CD4-positive, alpha-beta T cell (primary cell): Measurements from ENCODE around the gene ZFPL1. TPM values are rescaled to one million over a fixed set of nuclear protein-coding genes. Genes with fewer than 3 reads are reported as not detected.

Source experiments
- ATAC-seq: fragments of 200-7000 bp; cut with Tn5 transposase; one replicate; pipeline ENCODE4 v1.10.0; 2022; ENCODE audit warnings: mild to moderate bottlenecking; ENCODE audit not compliant: poor library complexity
- CTCF ChIA-PET: fragments of 350-600 bp; sonication (Branson Sonifier 250); formaldehyde crosslinking; loops from one replicate; lab custom pipeline; 2021; ENCODE audit warnings: antibody characterized with exemption, inconsistent platforms; lab: Charles Lee
- POLR2A ChIA-PET: fragments of 350-600 bp; sonication (Branson Sonifier 250); formaldehyde crosslinking; loops from one replicate; lab custom pipeline; 2021; ENCODE audit warnings: antibody characterized with exemption, inconsistent platforms; lab: Charles Lee
- DNase-seq, 14 experiments: peaks; one replicate each; pipeline ENCODE4 v3.0.0-alpha.2; 2013 to 2020; ENCODE audit warnings: mixed read lengths in 2 of 14
- H3K27ac ChIP-seq, 2 donors: one replicate each; pipeline versions ENCODE4 v1.5.1 to v1.7.0; 2013; ENCODE audit warnings: low read length in 2 of 2, low read depth in 1 of 2, mild to moderate bottlenecking in 1 of 2
- H3K27me3 ChIP-seq, 2 experiments: 1 replicate in 1 of 2; 2 replicates in 1 of 2; pipeline versions ENCODE4 v1.6.1 to v1.7.0; 2013; ENCODE audit warnings: low read length in 2 of 2, control low read depth in 1 of 2, mild to moderate bottlenecking in 1 of 2, moderate library complexity in 1 of 2; ENCODE audit not compliant: insufficient read depth in 2 of 2, control insufficient read depth in 1 of 2
- H3K36me3 ChIP-seq: one replicate; pipeline ENCODE4 v1.6.1; 2013; ENCODE audit warnings: low read length, control low read depth; ENCODE audit not compliant: insufficient read depth
- H3K4me1 ChIP-seq: one replicate; pipeline ENCODE4 v1.6.1; 2013; ENCODE audit warnings: low read length, control low read depth; ENCODE audit not compliant: insufficient read depth
- H3K4me3 ChIP-seq: one replicate; pipeline ENCODE4 v1.5.1; 2013; ENCODE audit warnings: mild to moderate bottlenecking, low read length, moderate library complexity
- H3K9me3 ChIP-seq, 2 experiments: 1 replicate in 1 of 2; 2 replicates in 1 of 2; pipeline versions ENCODE4 v1.6.1 to v1.7.0; 2013; ENCODE audit warnings: low read length in 2 of 2, mild to moderate bottlenecking in 2 of 2, control low read depth in 1 of 2, moderate library complexity in 1 of 2; ENCODE audit not compliant: control insufficient read depth in 1 of 2, insufficient read depth in 1 of 2
- H3K27ac Mint-ChIP-seq: one replicate; pipeline ENCODE4 v1.8.0; 2020; ENCODE audit warnings: mixed read lengths
- H3K27me3 Mint-ChIP-seq: one replicate; pipeline ENCODE4 v1.8.0; 2021; ENCODE audit warnings: mixed read lengths
- H3K36me3 Mint-ChIP-seq: one replicate; pipeline ENCODE4 v1.8.0; 2021; ENCODE audit warnings: low read depth, mixed read lengths
- H3K4me1 Mint-ChIP-seq: one replicate; pipeline ENCODE4 v1.8.0; 2021; ENCODE audit warnings: low read depth, mixed read lengths
- H3K4me3 Mint-ChIP-seq: one replicate; pipeline ENCODE4 v1.8.0; 2020; ENCODE audit warnings: mild to moderate bottlenecking, mixed read lengths
- H3K9me3 Mint-ChIP-seq: one replicate; pipeline ENCODE4 v1.8.0; 2020; ENCODE audit warnings: mixed read lengths
- intact Hi-C, 2 experiments: fragments of 100-400 bp; cut with DNase I in 1 of 2; cut with micrococcal nuclease in 1 of 2; formaldehyde crosslinking; loops; one replicate each; pipeline versions ENCODE4 v1.15.1 to v1.9.0; 2023 to 2025; cut with DNase I, micrococcal nuclease
- total RNA-seq, 174 experiments: library from RNA in 2 of 174; stranded (reverse) in 2 of 174; gene quantifications; one replicate each; pipeline ENCODE4 v1.2.3 and lab custom pipeline; 2021 to 2026
- TF ChIP-seq, protein P1 (sequence below): fragments of 200-600 bp; IDR thresholded peaks from one replicate; pipeline ENCODE4 v1.8.0; 2022; ENCODE audit warnings: antibody characterized with exemption, mild to moderate bottlenecking

ZFPL1 gene
- total RNA-seq, 2 experiments from 2014 or later: 46.2 to 47.7 TPM

DNA sequence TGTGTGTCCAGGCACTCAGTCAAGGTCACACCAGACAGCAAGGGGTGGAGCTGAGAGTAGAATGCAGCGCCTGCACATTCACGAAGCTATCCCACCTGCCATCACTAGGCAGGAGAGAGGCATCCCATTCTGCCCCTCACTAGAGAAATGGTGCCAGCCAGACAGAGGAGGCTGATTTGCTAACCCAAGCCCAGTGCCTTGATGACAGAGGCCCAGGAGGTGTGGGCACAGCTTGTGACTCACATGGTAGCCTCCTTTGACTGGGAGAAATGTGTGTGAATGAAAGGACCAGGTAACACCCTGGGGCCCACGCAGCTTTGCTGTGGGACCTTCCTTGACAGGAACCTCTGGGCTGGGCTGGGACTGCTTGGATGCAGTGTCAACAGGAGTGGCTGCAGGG, 20.5 kb upstream of the ZFPL1 start:
- Histone ChIP-seq H3K4me3 (no peak overlapping the region), H3K27ac (no peak overlapping the region), H3K4me1 (peaks cover 6% of the 10 kb centered on the region), H3K9me3 (no peaks in the 10 kb centered on the region), H3K36me3 (no peaks in the 10 kb centered on the region), H3K27me3 (no peaks in the 10 kb centered on the region)
- POLR2A ChIA-PET: no interaction called here
- no peaks in the 10 kb centered on the region for H3K9me3 Mint-ChIP-seq
- H3K4me3 Mint-ChIP-seq: no peak overlapping the region
- H3K4me1 Mint-ChIP-seq: no peaks in the 10 kb centered on the region
- H3K27ac Mint-ChIP-seq: no peak overlapping the region
- intact Hi-C loops: no loop called here
- CTCF ChIA-PET: interaction anchor here (0.7 kb wide), 1 partner anchor 11 kb away, joined by 3 read pairs; no protein-coding TSS in a partner anchor
- TF ChIP-seq, protein P1, sequence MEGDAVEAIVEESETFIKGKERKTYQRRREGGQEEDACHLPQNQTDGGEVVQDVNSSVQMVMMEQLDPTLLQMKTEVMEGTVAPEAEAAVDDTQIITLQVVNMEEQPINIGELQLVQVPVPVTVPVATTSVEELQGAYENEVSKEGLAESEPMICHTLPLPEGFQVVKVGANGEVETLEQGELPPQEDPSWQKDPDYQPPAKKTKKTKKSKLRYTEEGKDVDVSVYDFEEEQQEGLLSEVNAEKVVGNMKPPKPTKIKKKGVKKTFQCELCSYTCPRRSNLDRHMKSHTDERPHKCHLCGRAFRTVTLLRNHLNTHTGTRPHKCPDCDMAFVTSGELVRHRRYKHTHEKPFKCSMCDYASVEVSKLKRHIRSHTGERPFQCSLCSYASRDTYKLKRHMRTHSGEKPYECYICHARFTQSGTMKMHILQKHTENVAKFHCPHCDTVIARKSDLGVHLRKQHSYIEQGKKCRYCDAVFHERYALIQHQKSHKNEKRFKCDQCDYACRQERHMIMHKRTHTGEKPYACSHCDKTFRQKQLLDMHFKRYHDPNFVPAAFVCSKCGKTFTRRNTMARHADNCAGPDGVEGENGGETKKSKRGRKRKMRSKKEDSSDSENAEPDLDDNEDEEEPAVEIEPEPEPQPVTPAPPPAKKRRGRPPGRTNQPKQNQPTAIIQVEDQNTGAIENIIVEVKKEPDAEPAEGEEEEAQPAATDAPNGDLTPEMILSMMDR: no peak
- no peak for ATAC-seq
- no peaks in the 10 kb centered on the region for H3K36me3 Mint-ChIP-seq
- no peaks in the 10 kb centered on the region for H3K27me3 Mint-ChIP-seq
- DNase-seq: no peak

DNA sequence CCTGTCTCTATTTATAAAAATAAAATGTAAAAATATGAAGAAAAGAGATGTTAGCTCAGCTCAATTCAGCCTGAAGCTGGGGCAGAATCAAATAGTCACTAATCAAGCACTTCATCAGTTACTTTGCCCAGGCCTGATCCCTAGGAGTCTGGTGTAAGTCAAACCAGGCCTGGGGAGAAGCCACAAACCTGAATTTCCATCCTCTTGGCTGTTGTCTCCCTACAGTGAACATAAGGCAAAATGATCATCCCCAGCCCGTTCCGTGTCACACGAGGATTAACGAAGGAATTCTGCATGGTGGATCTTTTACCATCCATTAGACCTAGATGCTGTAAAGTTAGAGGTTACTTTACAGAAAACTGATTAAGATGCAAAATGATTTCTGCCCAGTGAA, 19.2 kb upstream of the ZFPL1 start:
- DNase-seq: no peak
- H3K4me1 Mint-ChIP-seq: no peaks in the 10 kb centered on the region
- ChIA-PET CTCF (no interaction called here), POLR2A (no interaction called here)
- Histone ChIP-seq H3K4me1 (peaks cover 5% of the 10 kb centered on the region), H3K27ac (no peak overlapping the region), H3K4me3 (no peak overlapping the region), H3K27me3 (no peaks in the 10 kb centered on the region), H3K9me3 (no peaks in the 10 kb centered on the region), H3K36me3 (no peaks in the 10 kb centered on the region)
- ATAC-seq: no peak
- no peaks in the 10 kb centered on the region for H3K36me3 Mint-ChIP-seq
- H3K27me3 Mint-ChIP-seq: no peaks in the 10 kb centered on the region
- no peaks in the 10 kb centered on the region for H3K9me3 Mint-ChIP-seq
- TF ChIP-seq, protein P1: no peak
- H3K27ac Mint-ChIP-seq: no peak overlapping the region
- intact Hi-C loops: no loop called here
- no peak overlapping the region for H3K4me3 Mint-ChIP-seq

DNA sequence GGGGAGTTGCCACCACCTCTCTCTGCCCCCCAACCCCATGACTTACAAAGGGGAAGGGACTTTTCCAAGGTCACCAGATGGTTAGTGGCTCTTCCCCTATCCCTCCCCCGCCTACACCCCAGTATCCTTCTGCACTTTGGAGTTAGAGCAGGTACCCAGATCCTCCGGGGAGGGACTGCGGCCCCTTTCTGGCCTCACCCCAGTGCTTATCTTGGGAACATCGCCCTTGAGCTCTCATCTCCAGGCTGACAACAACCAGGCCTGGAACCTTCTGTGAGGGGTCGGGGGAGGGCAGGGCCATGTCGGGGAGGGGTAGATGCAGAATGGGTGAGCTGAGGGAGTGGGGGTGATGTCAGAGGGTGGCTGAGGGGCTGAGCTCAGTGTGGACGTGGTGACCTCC, 18.2 kb upstream of the ZFPL1 start:
- Mint-ChIP-seq H3K36me3 (no peaks in the 10 kb centered on the region), H3K4me3 (no peak overlapping the region), H3K27me3 (no peaks in the 10 kb centered on the region), H3K27ac (no peak overlapping the region), H3K4me1 (no peaks in the 10 kb centered on the region), H3K9me3 (no peaks in the 10 kb centered on the region)
- Histone ChIP-seq H3K27me3 (no peaks in the 10 kb centered on the region), H3K4me3 (no peak overlapping the region), H3K9me3 (no peaks in the 10 kb centered on the region), H3K4me1 (no peaks in the 10 kb centered on the region), H3K36me3 (no peaks in the 10 kb centered on the region), H3K27ac (no peak overlapping the region)
- TF ChIP-seq, protein P1: no peak
- DNase-seq (no peak), ATAC-seq (no peak)
- POLR2A ChIA-PET: no interaction called here
- CTCF ChIA-PET: no interaction called here
- intact Hi-C loops: no loop called here
